Fibroblast of villous mesenchyme (primary cell): ENCODE measurements around the gene MBOAT2. TPM values are rescaled to one million over a fixed set of nuclear protein-coding genes. Genes with fewer than 3 reads are reported as not detected.

Experiments
- DNase-seq: peaks from one replicate; pipeline ENCODE4 v3.0.0-alpha.2; 2010; ENCODE audit warnings: low read depth
- H3K4me3 ChIP-seq: 2 replicates; pipeline ENCODE4 v1.5.1; 2011; ENCODE audit warnings: low read depth, mild to moderate bottlenecking, low read length
- CTCF ChIP-seq: IDR thresholded peaks from 2 replicates; pipeline ENCODE4 v1.5.1; 2012; ENCODE audit warnings: low read depth, mild to moderate bottlenecking, low read length; ENCODE audit not compliant: insufficient read depth
- total RNA-seq: library from RNA; depleted of rRNA; stranded (reverse); fragments of >200 nt; gene quantifications from 2 replicates; pipeline ENCODE4 v1.2.3, GENCODE V29; 2012

The MBOAT2 gene
- total RNA-seq, 1 donor = 72.5 TPM

- no peak for TF ChIP-seq CTCF
- no peak for DNase-seq
- H3K4me3 ChIP-seq = no peak overlapping the region
Measured at GRCh38 chr2:8994386-8994785, 9.1 kb downstream of the MBOAT2 start.

GRCh38 chr2:8993902-8994278 lies 9.6 kb downstream of the MBOAT2 start:
- no peak for TF ChIP-seq CTCF

GRCh38 chr2:8993196-8993901 lies 10.1 kb downstream of the MBOAT2 start:
- no peak overlapping the region for H3K4me3 ChIP-seq
- DNase-seq = no peak
- TF ChIP-seq CTCF = no peak

More at GRCh38 chr2:8993902-8994278, 9.6 kb downstream of the MBOAT2 start:
- no peak overlapping the region for H3K4me3 ChIP-seq
- DNase-seq = no peak

- no peak for TF ChIP-seq CTCF
- no peak overlapping the region for H3K4me3 ChIP-seq
- DNase-seq = no peak
Measured at GRCh38 chr2:8992643-8993042, 10.8 kb downstream of the MBOAT2 start.

GRCh38 chr2:8989536-8990079 lies 13.9 kb downstream of the MBOAT2 start:
- no peak for TF ChIP-seq CTCF
- DNase-seq = no peak
- no peak overlapping the region for H3K4me3 ChIP-seq

- no peak for DNase-seq
- no peak overlapping the region for H3K4me3 ChIP-seq
- no peak for TF ChIP-seq CTCF
Measured at GRCh38 chr2:8987410-8987809, 16.1 kb downstream of the MBOAT2 start.

- no peak overlapping the region for H3K4me3 ChIP-seq
Measured at GRCh38 chr2:8986327-8986976, 17.0 kb downstream of the MBOAT2 start.

More at GRCh38 chr2:8986327-8986976, 17.0 kb downstream of the MBOAT2 start:
- no peak for DNase-seq
- TF ChIP-seq CTCF = peak; percentile 47
